ENCODE data around the gene KLF7.

The KLF7 gene

GRCh38 chr2:207140265-207140664 is 25.5 kb downstream of the KLF7 start:
- H3K36me3 ChIP-seq (ENCODE audit: insufficient read depth, low read length), result no peaks in the 10 kb centered on the region
- no peaks in the 10 kb centered on the region for H4K20me1 ChIP-seq (ENCODE audit: insufficient read depth, low read length)
- no peak overlapping the region for H3K4me2 ChIP-seq (ENCODE audit: insufficient read depth, low read length)
- no peaks in the 10 kb centered on the region for H3K9me3 ChIP-seq (ENCODE audit: insufficient read depth, low read length, severe bottlenecking)
- no peak overlapping the region for H2AFZ ChIP-seq (ENCODE audit: low read depth, low read length)
- no peaks in the 10 kb centered on the region for H3K27me3 ChIP-seq (ENCODE audit: insufficient read depth, low read length, poor library complexity)
- ATAC-seq (ENCODE audit: insufficient read depth, low read depth), result no peak
- 0 out of 2 replicates have a peak, but pooled peaks cover 3% of the 10 kb centered on the region for H3K4me1 ChIP-seq (ENCODE audit: insufficient read depth, low read length)
- no peaks in the 10 kb centered on the region for H3K79me2 ChIP-seq (ENCODE audit: insufficient read depth, low read length)
- no peak overlapping the region for H3K9ac ChIP-seq (ENCODE audit: low read depth, low read length)
- H3K27ac ChIP-seq (ENCODE audit: low read length), result no peak overlapping the region
- DNase-seq, result no peak
- H3K4me3 ChIP-seq (ENCODE audit: low read depth in 1 of 2, low read length in 2 of 2), result no peak overlapping the region
- TF ChIP-seq CTCF (IDR thresholded peaks at IDR 0.05; ENCODE audit: borderline replicate concordance, extremely low read depth, low read length, poor library complexity, severe bottlenecking) (no peak), EZH2 (IDR thresholded peaks at IDR 0.05; ENCODE audit: borderline replicate concordance, low read depth, low read length, severe bottlenecking) (no peak)

- Histone ChIP-seq H3K4me3 (ENCODE audit: low read depth in 1 of 2, low read length in 2 of 2) (no peak overlapping the region), H3K9me3 (ENCODE audit: insufficient read depth, low read length, severe bottlenecking) (no peaks in the 10 kb centered on the region), H3K4me2 (ENCODE audit: insufficient read depth, low read length) (no peak overlapping the region), H3K36me3 (ENCODE audit: insufficient read depth, low read length) (no peaks in the 10 kb centered on the region), H4K20me1 (ENCODE audit: insufficient read depth, low read length) (no peaks in the 10 kb centered on the region), H3K27ac (ENCODE audit: low read length) (no peak overlapping the region), H2AFZ (ENCODE audit: low read depth, low read length) (no peak overlapping the region), H3K9ac (ENCODE audit: low read depth, low read length) (no peak overlapping the region), H3K79me2 (ENCODE audit: insufficient read depth, low read length) (no peaks in the 10 kb centered on the region), H3K4me1 (ENCODE audit: insufficient read depth, low read length) (0 out of 2 replicates have a peak, but pooled peaks cover 3% of the 10 kb centered on the region), H3K27me3 (ENCODE audit: insufficient read depth, low read length, poor library complexity) (no peaks in the 10 kb centered on the region)
- no peak for ATAC-seq (ENCODE audit: insufficient read depth, low read depth)
- TF ChIP-seq CTCF (IDR thresholded peaks at IDR 0.05; ENCODE audit: borderline replicate concordance, extremely low read depth, low read length, poor library complexity, severe bottlenecking), result no peak
- no peak for TF ChIP-seq EZH2 (IDR thresholded peaks at IDR 0.05; ENCODE audit: borderline replicate concordance, low read depth, low read length, severe bottlenecking)
- DNase-seq, result no peak
These were observed 26.2 kb downstream of the KLF7 start for GRCh38 chr2:207139552-207139951.

GRCh38 chr2:207138627-207139297 is 27.0 kb downstream of the KLF7 start:
- Histone ChIP-seq H4K20me1 (ENCODE audit: insufficient read depth, low read length) (no peaks in the 10 kb centered on the region), H3K27ac (ENCODE audit: low read length) (no peak overlapping the region), H3K36me3 (ENCODE audit: insufficient read depth, low read length) (no peaks in the 10 kb centered on the region), H3K4me1 (ENCODE audit: insufficient read depth, low read length) (0 out of 2 replicates have a peak, but pooled peaks cover 3% of the 10 kb centered on the region), H2AFZ (ENCODE audit: low read depth, low read length) (no peak overlapping the region), H3K4me3 (ENCODE audit: low read depth in 1 of 2, low read length in 2 of 2) (no peak overlapping the region), H3K9me3 (ENCODE audit: insufficient read depth, low read length, severe bottlenecking) (no peaks in the 10 kb centered on the region), H3K27me3 (ENCODE audit: insufficient read depth, low read length, poor library complexity) (no peaks in the 10 kb centered on the region), H3K4me2 (ENCODE audit: insufficient read depth, low read length) (no peak overlapping the region), H3K79me2 (ENCODE audit: insufficient read depth, low read length) (no peaks in the 10 kb centered on the region), H3K9ac (ENCODE audit: low read depth, low read length) (no peak overlapping the region)
- no peak for ATAC-seq (ENCODE audit: insufficient read depth, low read depth)
- TF ChIP-seq EZH2 (IDR thresholded peaks at IDR 0.05; ENCODE audit: borderline replicate concordance, low read depth, low read length, severe bottlenecking) (no peak), CTCF (IDR thresholded peaks at IDR 0.05; ENCODE audit: borderline replicate concordance, extremely low read depth, low read length, poor library complexity, severe bottlenecking) (no peak)
- no peak for DNase-seq

Measured in DND-41 (cell line).